Left renal pelvis (tissue), 4 donors: Measurements from ENCODE around the gene RBKS. TPM values are rescaled to one million over a fixed set of nuclear protein-coding genes. Genes with fewer than 3 reads are reported as not detected.
"Not testable (repeated sequence)": the region's sequence is repeated elsewhere in the genome, so short reads cannot be mapped to it uniquely, and the experiment has no call there.

Experiments used
- DNase-seq, 4 donors: peaks; one replicate each; pipeline ENCODE4 v3.0.0-alpha.2; 2013; ENCODE audit warnings: low read depth in 4 of 4, low spot score in 3 of 4
- polyA plus RNA-seq, 4 donors: library from polyadenylated mRNA; unstranded; fragments of 120-200 nt; gene quantifications; one replicate each; pipeline ENCODE4 v1.2.1, GENCODE V29; 2013; ENCODE audit not compliant: insufficient read length in 4 of 4

Gene RBKS
- polyA plus RNA-seq, 4 donors, result 2.0 to 8.6 (median 6.9) TPM

DNA sequence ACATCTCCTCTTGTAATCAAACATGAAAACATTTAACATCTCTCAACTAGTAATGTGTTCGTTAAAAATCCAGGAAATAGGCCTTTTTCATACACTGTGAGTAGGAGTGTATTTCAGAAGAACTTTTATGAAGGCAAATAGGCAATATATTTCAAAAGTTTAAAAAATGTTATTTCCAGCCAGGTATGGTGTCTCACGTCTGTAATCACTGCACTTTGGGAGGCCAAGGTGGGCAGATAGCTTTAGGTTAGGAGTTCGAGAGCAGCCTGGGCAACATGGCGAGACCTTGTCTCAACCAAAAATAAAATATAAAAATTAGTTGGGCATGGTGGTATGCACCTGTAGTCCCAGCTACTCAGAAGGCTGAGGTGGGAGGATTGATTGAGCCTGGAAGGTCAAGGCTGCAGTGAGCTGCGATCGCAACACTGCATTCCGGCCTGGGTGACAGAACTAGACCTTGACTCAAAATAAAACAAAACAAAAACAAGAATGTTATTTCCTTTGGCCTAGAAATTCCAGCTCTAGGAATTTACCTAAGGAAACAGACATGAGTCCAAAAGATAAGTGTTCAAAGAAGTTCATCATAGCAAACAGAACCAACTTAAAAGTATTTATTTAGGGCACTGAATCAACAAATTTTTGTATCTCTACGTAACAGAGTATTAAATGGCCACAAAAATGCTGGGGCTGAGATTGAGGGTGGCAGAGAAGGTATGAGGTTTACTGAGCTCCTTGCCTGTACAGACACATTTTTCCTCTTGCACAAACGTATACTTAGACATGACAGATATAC is 14.9 kb downstream of the RBKS start:
- no peak for DNase-seq

DNA sequence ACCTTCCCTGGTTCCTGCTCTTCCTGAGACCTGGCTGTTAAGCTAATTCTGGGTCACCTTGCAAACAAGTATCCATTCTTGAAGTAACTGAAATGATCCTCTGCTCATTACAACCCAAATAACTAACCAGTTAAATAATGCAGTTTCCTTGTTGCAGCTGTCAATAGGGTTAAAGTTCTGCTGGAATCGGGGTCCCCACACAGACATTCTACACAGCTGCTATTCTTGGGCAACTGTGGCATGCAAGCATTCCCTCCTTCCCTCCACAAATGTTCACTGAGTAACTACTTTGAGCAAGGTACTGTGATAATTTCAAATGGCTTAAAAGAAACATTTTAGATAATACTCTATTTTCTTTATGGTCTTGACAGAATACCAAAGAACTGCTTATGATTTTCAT is 17.1 kb downstream of the RBKS start:
- no peak for DNase-seq

DNA sequence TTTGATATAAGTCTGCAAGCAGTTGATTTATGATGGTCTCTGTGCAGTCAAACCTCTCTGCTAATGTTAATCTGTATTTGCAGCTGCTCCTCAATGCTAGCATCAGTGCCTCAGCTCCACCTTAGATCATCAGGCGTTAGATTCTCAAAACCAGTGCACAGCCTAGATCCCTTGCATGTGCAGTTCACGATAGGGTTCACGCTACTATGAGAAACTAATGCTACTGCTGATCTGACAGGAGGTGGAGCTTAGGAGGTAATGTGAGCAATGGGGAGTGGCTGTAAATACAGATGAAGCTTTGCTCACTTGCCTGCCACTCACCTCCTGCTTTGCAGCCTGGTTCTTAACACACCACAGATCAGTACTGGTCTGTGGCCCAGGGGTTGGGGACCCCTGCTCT is 18.4 kb downstream of the RBKS start:
- DNase-seq, result no peak

DNA sequence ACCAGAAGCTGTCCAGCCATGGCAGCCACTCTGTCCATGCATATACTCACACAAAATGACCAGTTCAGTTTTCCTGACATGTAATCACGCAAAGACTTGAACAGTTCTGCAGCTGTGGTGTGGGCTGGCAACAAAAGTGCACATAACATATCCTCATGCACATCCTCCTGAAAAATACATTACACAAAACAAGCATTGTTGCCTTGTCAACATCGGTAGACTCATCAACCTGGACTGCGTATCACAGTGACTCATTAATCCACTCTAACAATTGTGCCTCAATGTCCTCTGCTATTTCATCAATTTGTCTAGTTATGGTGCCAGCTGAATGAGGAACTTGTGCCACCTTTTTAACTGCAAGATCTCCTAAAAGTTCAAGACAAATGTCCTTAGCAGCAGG is 19.5 kb downstream of the RBKS start:
- DNase-seq, result no peak

DNA sequence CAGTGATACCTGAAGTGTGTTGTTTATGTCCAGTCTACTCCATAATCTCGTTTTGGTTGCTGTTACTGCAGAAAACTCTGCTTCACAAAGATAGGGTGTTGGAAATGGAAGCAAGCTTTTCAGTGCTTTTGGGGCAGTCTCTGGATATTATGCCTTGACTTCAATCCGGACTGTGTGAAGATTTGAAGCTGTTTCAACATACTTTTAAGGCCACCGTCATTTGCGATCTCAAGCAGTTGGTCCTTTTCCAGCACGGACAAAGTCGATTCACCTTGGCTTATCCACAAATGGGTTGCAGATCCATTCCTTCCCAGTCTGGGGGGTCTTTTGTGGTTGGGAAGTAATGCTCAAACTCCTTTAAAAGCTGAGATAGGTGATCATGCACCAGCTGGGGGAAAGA is 20.4 kb downstream of the RBKS start:
- no peak for DNase-seq

DNA sequence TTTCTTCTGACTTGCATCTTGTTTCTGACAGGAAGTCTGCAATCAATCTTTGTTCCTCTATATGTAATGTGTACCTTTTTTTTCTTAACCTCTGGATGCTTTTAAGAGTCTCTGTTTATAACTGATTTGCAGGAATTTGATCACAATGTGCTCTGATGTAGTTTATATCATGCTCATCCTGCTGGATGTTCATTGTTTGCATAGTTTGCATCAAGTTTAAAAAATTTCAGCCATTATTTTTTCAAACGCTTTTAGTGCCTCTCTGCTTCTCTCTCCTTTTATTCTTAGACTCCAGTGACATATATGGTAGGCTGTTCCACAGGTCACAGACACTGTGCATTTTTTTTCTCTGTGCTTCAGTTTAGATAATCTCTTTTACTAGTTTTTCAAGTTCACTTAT is 23.9 kb downstream of the RBKS start:
- DNase-seq, result no peak

DNA sequence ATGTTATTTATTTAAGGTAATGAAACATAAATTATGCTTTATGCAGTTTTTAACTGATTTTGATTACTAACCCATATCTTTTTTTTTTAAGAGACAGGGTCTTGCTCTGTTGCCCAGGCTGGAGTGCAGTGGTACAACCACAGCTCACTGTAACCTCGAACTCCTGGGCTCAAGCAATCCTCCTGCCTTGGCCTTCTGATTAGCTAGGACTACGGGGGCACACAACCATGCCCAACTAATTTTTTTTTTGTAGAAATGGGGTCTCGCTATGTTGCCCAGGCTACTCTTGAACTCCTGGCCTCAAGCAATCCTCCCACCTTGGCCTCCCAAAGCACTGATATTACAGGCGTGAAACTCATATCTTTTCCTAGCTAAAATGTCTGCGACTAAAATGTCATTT is 26.2 kb downstream of the RBKS start:
- not testable (repeated sequence) for DNase-seq

DNA sequence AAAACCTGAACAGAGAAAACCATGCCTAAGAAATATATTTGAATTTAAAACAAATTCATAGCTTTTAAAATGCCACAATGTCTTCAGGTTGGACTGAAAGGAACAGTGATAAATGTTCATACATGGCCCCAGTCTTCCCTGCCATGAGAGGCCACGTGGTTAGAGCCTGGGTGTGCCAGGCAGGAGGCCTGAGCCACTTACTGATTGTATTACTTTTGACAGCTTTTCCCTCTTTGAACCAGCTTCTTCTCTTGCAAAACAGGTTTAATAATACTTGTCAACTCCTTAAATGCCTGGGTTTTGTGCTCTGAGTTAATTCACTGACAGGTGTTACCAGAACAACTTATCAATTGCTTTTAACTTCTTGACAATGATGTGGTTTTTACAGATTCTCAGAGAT is 27.0 kb downstream of the RBKS start:
- no peak for DNase-seq

DNA sequence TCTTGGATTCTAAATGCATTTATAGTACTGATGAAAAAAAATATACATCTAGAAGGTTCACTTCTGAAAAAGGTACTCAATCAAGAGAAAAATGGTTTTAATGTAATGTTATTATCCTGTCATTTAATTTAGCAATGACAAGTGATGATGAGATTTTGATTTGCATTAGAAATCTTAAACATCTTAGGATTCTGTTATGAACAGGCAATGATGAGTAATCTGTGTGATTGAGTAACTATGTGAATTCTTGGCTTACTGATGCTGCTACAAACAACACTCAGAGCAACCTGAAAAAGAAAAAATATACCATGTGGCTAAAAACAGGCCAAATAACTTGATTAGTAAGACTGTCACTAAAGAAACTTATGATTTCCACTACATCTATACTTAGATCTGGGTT is 30.1 kb downstream of the RBKS start:
- DNase-seq, result no peak

DNA sequence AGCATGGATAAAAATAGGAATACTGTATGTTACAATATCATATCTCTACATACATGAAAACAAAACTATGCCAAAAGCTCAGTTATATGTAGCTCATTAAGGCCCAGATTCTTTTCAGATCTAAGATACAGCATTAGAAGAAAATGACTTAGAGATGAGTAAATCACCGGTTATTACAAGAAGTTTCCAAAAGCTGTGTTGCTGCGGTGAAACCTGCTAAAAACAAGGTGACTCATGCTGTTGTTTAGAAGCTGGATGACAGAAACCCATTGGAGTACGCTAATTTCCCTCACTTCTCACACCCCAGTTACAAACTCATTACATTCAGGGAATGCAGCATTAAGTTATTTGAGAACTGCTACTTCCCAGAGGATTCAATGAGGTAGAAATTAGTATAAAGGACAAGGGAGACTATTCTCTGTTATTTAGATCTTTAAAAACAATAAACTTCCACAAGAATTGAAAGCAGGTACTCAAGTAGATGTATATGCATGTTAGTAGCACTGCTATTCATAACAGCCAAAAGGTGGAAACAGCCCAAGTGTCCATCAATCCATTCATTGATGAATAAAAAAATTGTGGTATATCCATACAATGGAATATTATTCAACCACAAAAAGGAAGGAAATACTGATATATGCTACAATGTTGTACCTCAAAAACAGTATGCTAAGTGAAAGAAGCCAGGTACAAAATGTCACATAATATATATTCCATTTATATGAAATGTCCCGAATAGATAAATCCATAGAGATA is 32.6 kb downstream of the RBKS start:
- no peak for DNase-seq

DNA sequence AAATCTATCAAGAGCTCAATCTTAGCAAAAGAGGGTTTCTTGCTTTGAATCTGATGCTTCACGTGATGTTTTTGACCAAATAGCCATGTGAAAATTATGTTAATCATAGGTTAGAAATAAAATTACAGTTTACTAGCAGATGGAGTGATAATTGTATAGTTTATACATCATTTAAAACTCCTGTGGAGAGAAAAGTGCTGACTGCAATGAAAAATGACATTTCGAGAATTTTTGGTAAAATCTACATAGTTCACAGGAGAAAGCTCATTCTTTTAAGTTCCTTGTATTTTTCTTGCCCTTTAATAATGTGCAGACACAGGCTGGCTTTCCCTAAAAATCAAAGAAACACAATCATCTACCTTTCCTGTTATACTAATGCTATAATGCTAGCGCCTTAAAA is 33.2 kb downstream of the RBKS start:
- no peak for DNase-seq

DNA sequence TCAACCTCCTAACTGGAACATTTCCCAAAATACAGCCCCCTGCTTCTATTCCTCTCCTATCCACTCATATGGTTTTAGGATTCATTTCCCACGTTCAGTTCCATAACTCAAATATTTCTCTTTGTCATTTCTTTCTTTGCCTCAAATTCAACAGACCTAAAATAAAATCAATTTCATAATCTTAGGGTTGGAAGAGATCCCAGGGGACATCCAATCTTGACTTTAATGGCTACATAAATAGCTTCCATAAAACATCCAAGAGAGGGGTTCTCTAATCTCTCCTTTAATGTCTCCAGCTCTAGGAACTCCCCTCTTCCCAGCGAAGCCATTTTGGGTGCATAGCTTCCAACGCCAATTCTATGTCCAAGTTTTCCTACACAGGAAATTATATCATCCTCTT is 33.8 kb downstream of the RBKS start:
- no peak for DNase-seq

DNA sequence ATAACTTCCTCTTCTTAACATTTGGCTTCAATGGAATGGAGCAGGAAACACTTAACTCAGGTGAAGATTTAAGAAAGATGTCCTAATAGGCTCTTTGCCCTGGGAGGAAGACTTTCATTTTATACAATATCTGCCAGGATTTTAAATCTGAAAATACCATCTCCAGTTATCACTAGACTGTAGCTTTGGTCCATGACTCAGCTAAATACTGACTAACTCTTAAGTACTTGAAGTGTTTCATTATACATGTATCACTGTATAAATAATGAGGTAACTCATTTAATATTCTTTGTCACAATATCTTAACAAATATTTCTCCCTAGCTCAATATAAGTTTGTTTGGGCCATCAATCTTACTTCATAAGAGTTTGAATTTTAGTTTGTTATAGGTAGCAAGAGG is 34.7 kb downstream of the RBKS start:
- no peak for DNase-seq

DNA sequence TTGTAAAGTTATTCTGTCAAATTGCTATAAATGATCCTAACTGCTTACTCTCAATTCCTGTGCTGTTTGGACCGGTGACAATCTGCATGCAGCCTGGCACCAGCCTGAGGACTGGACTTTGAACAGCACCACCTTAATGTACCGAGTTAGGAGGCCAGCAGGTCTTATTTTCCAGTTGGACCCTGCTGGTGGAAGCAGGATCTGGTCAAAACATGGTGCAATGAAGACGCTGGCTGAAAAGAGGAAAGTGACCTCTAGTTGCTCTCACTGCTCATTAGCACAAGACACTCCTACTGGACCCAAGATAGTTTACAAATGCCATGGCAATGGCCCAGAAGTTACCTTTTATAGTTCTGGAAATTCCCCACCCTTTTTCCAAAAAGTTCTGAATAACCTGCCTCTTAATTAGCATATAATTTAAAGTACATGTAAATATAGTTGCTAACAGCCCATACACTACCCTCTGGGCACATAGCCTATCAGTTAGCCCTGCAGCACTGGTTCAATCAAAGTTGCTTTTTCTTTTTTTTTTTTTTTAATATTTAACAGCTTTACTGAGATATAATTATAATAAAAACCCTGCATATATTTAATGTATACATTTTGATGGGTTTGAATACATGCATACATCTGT is 35.8 kb downstream of the RBKS start:
- DNase-seq, result no peak

DNA sequence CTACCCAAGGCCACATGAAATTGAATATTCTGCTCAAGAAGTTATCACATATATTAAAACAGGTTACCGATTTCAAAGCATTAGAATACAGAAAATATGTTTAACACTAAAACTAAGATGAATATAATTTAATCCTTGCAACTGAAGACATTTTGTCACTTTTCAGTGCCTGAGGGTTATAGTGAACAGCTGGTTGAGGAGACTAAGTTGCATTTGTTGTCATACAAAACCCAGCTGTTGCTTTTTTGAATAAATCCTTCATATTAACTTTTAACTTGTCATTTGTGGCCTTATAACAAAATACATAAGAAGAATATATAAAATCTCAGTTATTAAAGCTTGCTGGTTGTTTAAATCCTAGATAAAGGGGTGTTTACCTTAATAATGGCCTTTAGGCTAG is 37.5 kb downstream of the RBKS start:
- DNase-seq, result no peak

DNA sequence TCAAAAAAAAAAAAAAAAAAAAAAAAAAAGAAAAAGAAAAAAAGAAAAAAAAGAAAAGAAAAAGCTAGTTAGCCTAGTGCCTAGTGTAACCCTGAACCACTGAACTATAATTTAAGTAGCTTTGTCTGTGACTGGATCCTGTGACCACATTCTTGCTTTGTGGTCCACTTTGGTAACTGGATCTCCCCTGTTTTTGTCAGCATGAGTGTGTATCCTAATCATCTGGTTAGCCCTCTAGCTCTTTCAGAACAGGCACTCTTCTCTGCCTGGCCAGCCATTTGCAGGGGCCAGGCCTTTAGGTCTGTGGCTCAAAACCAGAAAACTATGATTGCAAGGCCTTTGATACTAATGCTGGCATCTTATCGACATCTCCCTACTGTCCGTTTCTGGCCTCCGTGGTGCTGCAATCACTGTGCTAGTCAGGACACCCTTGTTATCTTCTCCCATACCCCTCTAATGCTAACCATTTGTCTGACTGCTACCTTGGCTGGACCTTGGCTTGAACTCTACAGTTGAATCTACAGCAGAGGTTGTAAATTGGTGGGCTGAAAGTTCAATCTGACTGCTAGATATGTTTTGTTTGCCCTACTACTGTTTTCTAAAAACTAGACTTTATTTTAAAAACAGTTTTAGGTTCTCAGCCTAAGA is 40.5 kb downstream of the RBKS start:
- DNase-seq, result no peak

DNA sequence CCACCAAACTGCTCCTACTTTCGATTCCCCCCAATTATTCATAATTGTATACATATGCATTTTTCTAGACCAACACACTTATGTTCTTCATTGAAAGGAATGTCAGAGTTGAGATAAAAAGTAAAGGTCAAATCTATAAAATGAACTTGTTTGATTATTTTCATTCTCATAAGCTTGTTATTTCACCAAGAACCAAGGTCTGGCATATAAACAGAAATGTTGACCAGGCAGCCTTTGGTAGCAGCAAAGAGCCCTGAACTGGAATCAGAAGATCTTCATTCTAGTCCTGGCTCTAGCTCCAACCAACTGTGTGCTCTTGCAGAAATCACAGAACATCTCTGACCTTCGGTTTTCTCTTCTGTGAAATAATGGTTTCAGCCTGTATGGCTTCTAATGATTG is 42.9 kb downstream of the RBKS start:
- DNase-seq, result no peak

DNA sequence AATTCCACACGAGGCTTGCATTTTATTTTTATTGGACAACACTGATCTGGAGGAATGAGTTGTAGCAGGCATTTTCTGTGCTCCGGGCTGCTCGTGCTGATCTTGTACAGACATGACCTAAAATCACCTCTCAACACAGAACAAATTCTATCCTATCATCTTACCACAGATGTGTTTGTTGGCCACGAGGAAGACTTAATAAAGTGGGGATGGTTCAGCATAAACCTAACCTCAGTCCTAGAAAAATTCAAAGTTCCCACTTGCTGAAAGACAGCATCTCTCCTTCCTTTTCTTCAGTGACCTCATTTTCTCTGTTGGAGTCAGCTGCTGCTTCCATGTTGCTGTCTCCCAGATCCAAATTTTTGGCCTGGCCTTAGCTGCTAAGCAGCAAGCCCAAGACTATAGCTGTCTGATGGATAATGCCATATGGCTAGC is 45.3 kb downstream of the RBKS start:
- DNase-seq, result no peak

DNA sequence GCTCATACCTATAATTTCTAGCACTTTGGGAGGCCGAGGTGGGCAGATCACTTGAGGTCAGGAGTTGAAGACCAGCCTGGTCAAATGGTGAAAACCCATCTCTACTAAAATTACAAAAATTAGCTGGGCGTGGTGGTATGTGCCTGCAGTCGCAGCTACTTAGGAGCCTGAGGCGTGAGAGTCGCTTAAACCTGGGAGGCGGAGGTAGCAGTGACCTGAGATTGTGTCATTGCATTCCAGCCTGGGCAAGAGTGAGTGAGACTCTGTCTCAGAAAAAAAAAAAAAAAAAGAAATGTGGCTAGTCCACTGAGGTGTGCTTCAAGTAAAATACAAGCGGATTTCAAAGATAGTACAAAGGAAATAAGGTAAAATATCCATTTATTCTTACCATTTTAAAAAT is 46.2 kb downstream of the RBKS start:
- DNase-seq, result no peak

DNA sequence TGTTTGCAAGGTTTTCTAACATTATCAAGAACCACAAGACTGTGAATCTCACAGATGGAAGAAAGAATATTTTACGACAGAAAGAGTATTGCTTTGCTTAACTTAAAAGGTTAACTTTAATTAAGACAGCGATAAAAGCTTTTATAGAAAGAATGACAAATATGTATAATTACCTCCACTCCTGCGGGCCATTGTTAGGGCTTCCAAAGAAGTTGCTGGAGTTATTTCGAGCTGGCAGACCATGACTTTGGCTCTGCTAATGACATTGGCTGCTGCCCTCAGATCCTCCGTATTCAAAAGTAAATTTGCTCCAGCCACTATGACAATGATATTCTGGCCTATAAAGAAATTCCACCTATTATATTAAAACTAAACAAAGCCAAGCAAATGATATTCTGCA is 47.3 kb downstream of the RBKS start:
- no peak for DNase-seq

DNA sequence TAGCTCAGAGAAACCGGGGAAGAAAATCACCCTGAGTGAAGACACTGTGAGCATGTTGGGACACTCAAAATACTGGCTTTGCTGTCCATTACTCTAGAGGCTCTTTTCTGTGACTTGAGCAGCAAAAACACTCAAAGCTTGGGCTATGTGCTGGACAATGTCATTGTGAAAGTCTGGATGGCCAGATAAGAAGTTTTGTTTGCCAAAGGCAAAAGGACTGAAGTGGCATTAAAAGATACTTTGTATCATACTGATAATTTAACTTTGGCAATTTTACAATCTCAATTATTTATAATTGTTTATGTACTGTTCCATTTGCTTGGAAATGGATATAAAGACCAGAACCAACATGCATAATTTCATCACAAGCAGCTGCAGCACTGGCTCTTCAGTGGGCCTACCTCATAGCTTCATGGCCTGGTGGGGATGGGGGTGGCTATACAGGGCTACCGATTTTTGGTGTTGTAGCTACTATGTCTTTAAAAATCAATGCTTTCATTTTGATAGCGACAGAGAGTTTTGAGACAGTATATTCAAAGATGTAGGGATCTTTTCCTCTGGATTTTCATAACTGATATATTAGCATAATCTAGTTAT is 51.1 kb downstream of the RBKS start:
- no peak for DNase-seq
